ENCODE results near the gene MFSD6L. TPM values are rescaled to one million over a fixed set of nuclear protein-coding genes. Genes with fewer than 3 reads are reported as not detected.
A peak's percentile ranks its signal among the peaks of the same experiment; 100 is the strongest.

MFSD6L gene
- total RNA-seq, 1 donor from 2014 or later, result not detected

- DNase-seq (ENCODE audit: low read depth) (peak; percentile 74), FAIRE-seq (no peak)
- no peak overlapping the region for H3K4me3 ChIP-seq (ENCODE audit: low read depth, low read length)
- H3K36me3 ChIP-seq (ENCODE audit: control insufficient read depth, insufficient read depth, low read length), result no peaks in the 10 kb centered on the region
- TF ChIP-seq CTCF (IDR thresholded peaks at IDR 0.05; ENCODE audit: insufficient read depth, low read length, severe bottlenecking), result no peak
- no peaks in the 10 kb centered on the region for H3K27me3 ChIP-seq (ENCODE audit: control insufficient read depth, insufficient read depth, low read length)
Measured at GRCh38 chr17:8766731-8767130, 32.4 kb downstream of the MFSD6L start.

GRCh38 chr17:8762012-8762411 is 37.2 kb downstream of the MFSD6L start:
- DNase-seq (ENCODE audit: low read depth) (no peak), FAIRE-seq (no peak)
- Histone ChIP-seq H3K4me3 (ENCODE audit: low read depth, low read length) (no peak overlapping the region), H3K36me3 (ENCODE audit: control insufficient read depth, insufficient read depth, low read length) (no peaks in the 10 kb centered on the region), H3K27me3 (ENCODE audit: control insufficient read depth, insufficient read depth, low read length) (no peaks in the 10 kb centered on the region)
- TF ChIP-seq CTCF (IDR thresholded peaks at IDR 0.05; ENCODE audit: insufficient read depth, low read length, severe bottlenecking), result no peak

GRCh38 chr17:8758137-8758596 is 41.0 kb downstream of the MFSD6L start, which contains the start of gene SPDYE4:
TSS of gene SPDYE4 (minus strand) at chr17:8758546. CDS start at chr17:8758382, 164 bp downstream.
- no peaks in the 10 kb centered on the region for H3K27me3 ChIP-seq (ENCODE audit: control insufficient read depth, insufficient read depth, low read length)
- H3K4me3 ChIP-seq (ENCODE audit: low read depth, low read length), result no peak within 1 kb of the TSS
- no peaks in the 10 kb centered on the region for H3K36me3 ChIP-seq (ENCODE audit: control insufficient read depth, insufficient read depth, low read length)
- FAIRE-seq, result no peak
- no peak for TF ChIP-seq CTCF (IDR thresholded peaks at IDR 0.05; ENCODE audit: insufficient read depth, low read length, severe bottlenecking)
- no peak for DNase-seq (ENCODE audit: low read depth)

GRCh38 chr17:8757189-8757588 is 42.0 kb downstream of the MFSD6L start:
- no peaks in the 10 kb centered on the region for H3K36me3 ChIP-seq (ENCODE audit: control insufficient read depth, insufficient read depth, low read length)
- FAIRE-seq (no peak), DNase-seq (ENCODE audit: low read depth) (no peak)
- TF ChIP-seq CTCF (IDR thresholded peaks at IDR 0.05; ENCODE audit: insufficient read depth, low read length, severe bottlenecking), result no peak
- H3K27me3 ChIP-seq (ENCODE audit: control insufficient read depth, insufficient read depth, low read length), result no peaks in the 10 kb centered on the region
- no peak overlapping the region for H3K4me3 ChIP-seq (ENCODE audit: low read depth, low read length)

- FAIRE-seq (no peak), DNase-seq (ENCODE audit: low read depth) (no peak)
- Histone ChIP-seq H3K27me3 (ENCODE audit: control insufficient read depth, insufficient read depth, low read length) (no peaks in the 10 kb centered on the region), H3K4me3 (ENCODE audit: low read depth, low read length) (no peak overlapping the region), H3K36me3 (ENCODE audit: control insufficient read depth, insufficient read depth, low read length) (no peaks in the 10 kb centered on the region)
- TF ChIP-seq CTCF (IDR thresholded peaks at IDR 0.05; ENCODE audit: insufficient read depth, low read length, severe bottlenecking), result no peak
Measured at GRCh38 chr17:8755590-8756255, 43.4 kb downstream of the MFSD6L start.

GRCh38 chr17:8754890-8755289 is 44.3 kb downstream of the MFSD6L start:
- TF ChIP-seq CTCF (IDR thresholded peaks at IDR 0.05; ENCODE audit: insufficient read depth, low read length, severe bottlenecking), result no peak
- Histone ChIP-seq H3K36me3 (ENCODE audit: control insufficient read depth, insufficient read depth, low read length) (no peaks in the 10 kb centered on the region), H3K27me3 (ENCODE audit: control insufficient read depth, insufficient read depth, low read length) (no peaks in the 10 kb centered on the region), H3K4me3 (ENCODE audit: low read depth, low read length) (no peak overlapping the region)
- FAIRE-seq (no peak), DNase-seq (ENCODE audit: low read depth) (no peak)

Data from bronchial epithelial cell (primary cell).